OCI-LY3 (cell line): ENCODE results near the gene MTHFD2.

Experiments
- H2AFZ ChIP-seq: fragments of 200-600, 300-600 bp; shearing (Covaris generic); 2 replicates; pipeline ENCODE4 v1.6.0; 2014; ENCODE audit warnings: antibody characterized with exemption, low read depth, low read length
- H3K27ac ChIP-seq: fragments of 200-600, 300-600 bp; sonication (generic); 2 replicates; pipeline ENCODE4 v1.5.1; 2014; ENCODE audit warnings: mild to moderate bottlenecking, low read length, moderate library complexity, mixed read lengths
- H3K27me3 ChIP-seq: fragments of 200-600, 300-600 bp; sonication (generic); 2 replicates; pipeline ENCODE4 v1.6.1; 2014; ENCODE audit warnings: low read depth, low read length, mixed read lengths
- H3K36me3 ChIP-seq: fragments of 200-600, 300-600 bp; sonication (generic); replicated peaks from 2 replicates; pipeline ENCODE3; 2014; ENCODE audit warnings: low read depth, low read length, mixed read lengths
- H3K4me1 ChIP-seq: fragments of 300-600, 200-600 bp; sonication (generic); 2 replicates; pipeline ENCODE4 v1.6.1; 2014; ENCODE audit warnings: low read length, mixed read lengths
- H3K4me2 ChIP-seq: fragments of 200-600, 300-600 bp; sonication (generic); 2 replicates; pipeline ENCODE4 v1.6.1; 2014; ENCODE audit warnings: low read length, mixed read lengths
- H3K4me3 ChIP-seq: fragments of 300-600, 200-600 bp; sonication (generic); 2 replicates; pipeline ENCODE4 v1.5.1; 2014; ENCODE audit warnings: antibody characterized with exemption, mild to moderate bottlenecking, low read length, moderate library complexity
- H3K79me2 ChIP-seq: fragments of 300-600, 200-600 bp; shearing (Covaris generic); 2 replicates; pipeline ENCODE4 v1.6.1; 2014; ENCODE audit warnings: mild to moderate bottlenecking, low read length, mixed read lengths
- H3K9ac ChIP-seq: fragments of 300-600, 200-600 bp; shearing (Covaris generic); 2 replicates; pipeline ENCODE4 v1.6.0; 2014; ENCODE audit warnings: mild to moderate bottlenecking, low read length, moderate library complexity
- H3K9me3 ChIP-seq: fragments of 200-600, 300-600 bp; shearing (Covaris generic); 2 replicates; pipeline ENCODE4 v1.6.1; 2014; ENCODE audit warnings: low read length, mixed read lengths; ENCODE audit not compliant: insufficient read depth
- H4K20me1 ChIP-seq: fragments of 200-600, 300-600 bp; sonication (generic); 2 replicates; pipeline ENCODE4 v1.6.1; 2016; ENCODE audit warnings: low read length, mixed read lengths; ENCODE audit not compliant: insufficient read depth
- EZH2phosphoT487 ChIP-seq: fragments of 200-600 bp; shearing (Covaris generic); IDR thresholded peaks from 2 replicates; pipeline ENCODE4 v1.6.1; 2018; ENCODE audit warnings: antibody characterized with exemption, mixed run types, low read depth
- TF ChIP-seq, protein P1 (sequence below): fragments of 200-600, 300-600 bp; sonication (generic); IDR thresholded peaks from 2 replicates; pipeline ENCODE4 v1.5.1; 2014; ENCODE audit warnings: antibody characterized with exemption, low read length, low read depth

MTHFD2 gene

DNA sequence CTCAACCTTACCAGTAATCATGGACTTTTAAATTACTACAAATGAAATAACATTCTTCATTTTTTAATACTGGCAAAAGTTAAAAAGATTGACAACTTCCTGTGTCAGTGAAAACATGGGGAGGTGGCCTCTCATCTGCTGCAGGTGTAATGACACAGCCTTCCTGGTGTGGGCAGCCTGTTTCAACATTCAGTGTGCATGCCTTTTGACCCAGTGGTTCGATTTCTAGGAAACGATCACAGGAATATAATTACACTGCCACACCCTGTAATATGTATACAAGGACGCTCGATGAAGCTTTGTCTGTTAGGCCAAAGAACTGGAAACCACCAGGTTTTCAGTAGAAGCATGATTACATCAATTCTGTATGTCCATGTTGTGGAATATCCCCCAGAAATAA lies 68.7 kb downstream of the MTHFD2 start:
- Histone ChIP-seq H3K4me3 (no peak overlapping the region), H3K27ac (no peak overlapping the region), H2AFZ (no peak overlapping the region), H3K9me3 (no peaks in the 10 kb centered on the region), H3K4me1 (peaks cover 6% of the 10 kb centered on the region; the same call in 1 of the 2 replicates), H3K4me2 (peak overlapping the region; percentile 38; the same call in 1 of the 2 replicates), H3K36me3 (peaks cover 21% of the 10 kb centered on the region), H4K20me1 (0 out of 2 replicates have a peak, but pooled peaks cover 2% of the 10 kb centered on the region), H3K79me2 (peaks cover 8% of the 10 kb centered on the region; the same call in 1 of the 2 replicates), H3K27me3 (no peaks in the 10 kb centered on the region), H3K9ac (no peak overlapping the region)
- TF ChIP-seq, protein P1, sequence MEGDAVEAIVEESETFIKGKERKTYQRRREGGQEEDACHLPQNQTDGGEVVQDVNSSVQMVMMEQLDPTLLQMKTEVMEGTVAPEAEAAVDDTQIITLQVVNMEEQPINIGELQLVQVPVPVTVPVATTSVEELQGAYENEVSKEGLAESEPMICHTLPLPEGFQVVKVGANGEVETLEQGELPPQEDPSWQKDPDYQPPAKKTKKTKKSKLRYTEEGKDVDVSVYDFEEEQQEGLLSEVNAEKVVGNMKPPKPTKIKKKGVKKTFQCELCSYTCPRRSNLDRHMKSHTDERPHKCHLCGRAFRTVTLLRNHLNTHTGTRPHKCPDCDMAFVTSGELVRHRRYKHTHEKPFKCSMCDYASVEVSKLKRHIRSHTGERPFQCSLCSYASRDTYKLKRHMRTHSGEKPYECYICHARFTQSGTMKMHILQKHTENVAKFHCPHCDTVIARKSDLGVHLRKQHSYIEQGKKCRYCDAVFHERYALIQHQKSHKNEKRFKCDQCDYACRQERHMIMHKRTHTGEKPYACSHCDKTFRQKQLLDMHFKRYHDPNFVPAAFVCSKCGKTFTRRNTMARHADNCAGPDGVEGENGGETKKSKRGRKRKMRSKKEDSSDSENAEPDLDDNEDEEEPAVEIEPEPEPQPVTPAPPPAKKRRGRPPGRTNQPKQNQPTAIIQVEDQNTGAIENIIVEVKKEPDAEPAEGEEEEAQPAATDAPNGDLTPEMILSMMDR: peak; percentile 76
- no peak for TF ChIP-seq EZH2phosphoT487
